DND-41 (cell line): ENCODE data around the gene MNT.

ENCODE experiments used
- ATAC-seq: fragments of 200-7000 bp; cut with Tn5 transposase; 3 replicates; pipeline ENCODE4 v1.9.1; 2021; ENCODE audit warnings: low read depth; ENCODE audit not compliant: insufficient read depth
- DNase-seq: peaks from one replicate; pipeline ENCODE4 v3.0.0-alpha.2; 2020
- H2AFZ ChIP-seq: 2 replicates; pipeline ENCODE4 v1.6.0; 2012; ENCODE audit warnings: low read depth, low read length
- H3K27ac ChIP-seq: 2 replicates; pipeline ENCODE4 v1.5.1; 2012; ENCODE audit warnings: low read length, inconsistent platforms
- H3K27me3 ChIP-seq: fragments of 200-600 bp; sonication (generic); 2 replicates; pipeline ENCODE4 v1.6.0; 2012; ENCODE audit warnings: low read length, mild to moderate bottlenecking, inconsistent platforms; ENCODE audit not compliant: insufficient read depth, poor library complexity
- H3K36me3 ChIP-seq: 2 replicates; pipeline ENCODE4 v1.5.1; 2012; ENCODE audit warnings: low read length, inconsistent platforms; ENCODE audit not compliant: insufficient read depth
- H3K4me1 ChIP-seq: 2 replicates; pipeline ENCODE4 v1.5.1; 2012; ENCODE audit warnings: mild to moderate bottlenecking, low read length; ENCODE audit not compliant: insufficient read depth
- H3K4me2 ChIP-seq: 2 replicates; pipeline ENCODE4 v1.6.0; 2012; ENCODE audit warnings: mild to moderate bottlenecking, moderate library complexity, low read length, inconsistent platforms; ENCODE audit not compliant: insufficient read depth
- H3K4me3 ChIP-seq, 2 experiments: fragments of 200-600 bp in 1 of 2; shearing (Covaris generic) in 1 of 2; 2 replicates each; pipeline ENCODE4 v1.5.1; 2012 to 2016; ENCODE audit warnings: inconsistent platforms in 2 of 2, low read length in 2 of 2, mild to moderate bottlenecking in 2 of 2, low read depth in 1 of 2, moderate library complexity in 1 of 2
- H3K79me2 ChIP-seq: 2 replicates; pipeline ENCODE4 v1.6.0; 2012; ENCODE audit warnings: low read length, inconsistent platforms; ENCODE audit not compliant: insufficient read depth
- H3K9ac ChIP-seq: 2 replicates; pipeline ENCODE4 v1.6.0; 2012; ENCODE audit warnings: low read depth, mild to moderate bottlenecking, inconsistent platforms, low read length, moderate library complexity
- H3K9me3 ChIP-seq: 2 replicates; pipeline ENCODE4 v1.5.1; 2012; ENCODE audit warnings: low read length, moderate library complexity, mild to moderate bottlenecking, inconsistent platforms; ENCODE audit not compliant: insufficient read depth, severe bottlenecking
- H4K20me1 ChIP-seq: 2 replicates; pipeline ENCODE4 v1.6.0; 2012; ENCODE audit warnings: low read length; ENCODE audit not compliant: insufficient read depth
- CTCF ChIP-seq: IDR thresholded peaks from 2 replicates; pipeline ENCODE4 v1.5.1; 2012; ENCODE audit warnings: borderline replicate concordance, low read length, moderate library complexity, mild to moderate bottlenecking; ENCODE audit not compliant: poor library complexity, severe bottlenecking; ENCODE audit errors: extremely low read depth
- EZH2 ChIP-seq: IDR thresholded peaks from 3 replicates; pipeline ENCODE4 v1.6.1; 2012; ENCODE audit warnings: borderline replicate concordance, low read depth, mild to moderate bottlenecking, moderate library complexity, low read length, inconsistent platforms; ENCODE audit not compliant: severe bottlenecking

The MNT gene

DNA sequence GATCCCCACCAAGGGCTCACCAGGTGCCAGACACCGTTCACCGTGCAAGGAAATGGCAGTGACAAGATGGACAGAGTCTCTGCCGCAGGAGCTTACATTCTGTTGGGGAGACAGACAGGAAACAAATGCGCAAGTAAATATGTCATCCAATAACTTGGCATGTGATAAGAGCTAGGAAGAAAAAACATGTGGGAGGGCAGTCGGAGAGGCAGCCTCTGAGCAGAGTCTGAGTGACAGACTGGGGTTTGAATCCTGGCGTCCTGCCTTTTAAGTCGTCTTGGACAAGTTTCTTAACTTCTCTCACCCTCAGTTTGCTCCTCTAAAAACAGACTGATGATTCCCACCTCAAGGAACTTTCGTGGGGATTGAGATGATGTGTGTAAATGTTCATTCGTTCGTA, 56.3 kb downstream of the MNT start:
- H3K4me2 ChIP-seq, result no peak overlapping the region
- H3K9me3 ChIP-seq, result no peaks in the 10 kb centered on the region
- no peak overlapping the region for H3K4me3 ChIP-seq
- no peak overlapping the region for H3K9ac ChIP-seq
- H3K27me3 ChIP-seq, result no peaks in the 10 kb centered on the region
- DNase-seq (no peak), ATAC-seq (no peak)
- no peak for TF ChIP-seq EZH2
- no peak for TF ChIP-seq CTCF
- H3K27ac ChIP-seq, result no peak overlapping the region
- H4K20me1 ChIP-seq, result 0 out of 2 replicates have a peak, but pooled peaks cover 3% of the 10 kb centered on the region
- H3K79me2 ChIP-seq, result peaks cover 12% of the 10 kb centered on the region; the same call in 1 of the 2 replicates
- no peak overlapping the region for H2AFZ ChIP-seq
- no peaks in the 10 kb centered on the region for H3K4me1 ChIP-seq
- H3K36me3 ChIP-seq, result peaks cover 42% of the 10 kb centered on the region

GRCh38 chr17:2343421-2343820, 57.4 kb downstream of the MNT start:
- no peaks in the 10 kb centered on the region for H3K9me3 ChIP-seq
- H4K20me1 ChIP-seq, result peaks cover 4% of the 10 kb centered on the region; the same call in 1 of the 2 replicates
- no peaks in the 10 kb centered on the region for H3K27me3 ChIP-seq
- peaks cover 39% of the 10 kb centered on the region for H3K36me3 ChIP-seq
- ATAC-seq (no peak), DNase-seq (no peak)
- no peak overlapping the region for H2AFZ ChIP-seq
- H3K4me2 ChIP-seq, result no peak overlapping the region
- no peak overlapping the region for H3K4me3 ChIP-seq
- no peak overlapping the region for H3K27ac ChIP-seq
- TF ChIP-seq CTCF (no peak), EZH2 (no peak)
- H3K79me2 ChIP-seq, result peaks cover 16% of the 10 kb centered on the region
- H3K9ac ChIP-seq, result no peak overlapping the region
- peaks cover 6% of the 10 kb centered on the region for H3K4me1 ChIP-seq

- H3K36me3 ChIP-seq, result peaks cover 45% of the 10 kb centered on the region
- H3K4me3 ChIP-seq, result peak overlapping the region; percentile 43 to 94; a peak in 3 of 4 replicates
- ATAC-seq, result no peak
- peak overlapping the region; percentile 49; the same call in 1 of the 2 replicates for H3K27ac ChIP-seq
- peaks cover 44% of the 10 kb centered on the region for H3K4me1 ChIP-seq
- no peaks in the 10 kb centered on the region for H3K27me3 ChIP-seq
- H3K9ac ChIP-seq, result peak overlapping the region; percentile 90
- H3K9me3 ChIP-seq, result no peaks in the 10 kb centered on the region
- DNase-seq, result no peak
- peaks cover 11% of the 10 kb centered on the region; the same call in 1 of the 2 replicates for H4K20me1 ChIP-seq
- H2AFZ ChIP-seq, result peak overlapping the region; percentile 83
- peaks cover 61% of the 10 kb centered on the region for H3K79me2 ChIP-seq
- TF ChIP-seq EZH2, result no peak
- TF ChIP-seq CTCF, result no peak
- peak overlapping the region; percentile 95 for H3K4me2 ChIP-seq
Measured at GRCh38 chr17:2338315-2338657, 62.6 kb downstream of the MNT start.
